ENCODE data around the gene SLC38A2. TPM values are rescaled to one million over a fixed set of nuclear protein-coding genes. Genes with fewer than 3 reads are reported as not detected.

Gene SLC38A2
- total and polyA plus RNA-seq, 2 experiments from 2014 or later, result 181 to 718 TPM

DNA sequence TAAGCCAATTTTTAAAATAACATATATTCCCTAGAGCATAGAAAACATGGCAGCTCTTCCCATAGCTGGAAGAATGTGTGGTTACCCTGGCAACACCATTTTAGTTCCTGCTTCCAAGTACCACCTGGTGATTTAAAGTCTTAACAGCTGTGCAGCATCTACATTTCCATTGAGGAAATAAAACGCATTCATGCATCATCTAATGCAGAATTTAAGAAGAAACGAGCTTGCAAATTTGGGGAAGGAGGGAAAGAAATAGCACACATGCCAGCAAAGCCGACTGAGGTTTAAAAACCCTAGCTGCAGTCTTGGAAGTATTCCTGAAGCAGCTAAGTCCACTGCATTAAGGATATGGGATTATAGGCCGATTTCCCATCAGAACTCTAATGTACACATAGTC, 22.8 kb upstream of the SLC38A2 start:
- peaks cover 83% of the 10 kb centered on the region for H3K36me3 Mint-ChIP-seq (ENCODE audit: low read depth)
- no peak overlapping the region for H3K27ac Mint-ChIP-seq
- Histone ChIP-seq H3K27ac (ENCODE audit: low read depth) (0 out of 2 replicates have a peak overlapping the region, but pooled peaks have one; percentile 3), H3F3A (replicated peaks; ENCODE audit: low read depth) (0 out of 2 replicates have a peak, but pooled peaks cover 3% of the 10 kb centered on the region), H4K20me1 (replicated peaks; ENCODE audit: insufficient read depth) (no peaks in the 10 kb centered on the region), H3K9me2 (ENCODE audit: insufficient read depth) (no peaks in the 10 kb centered on the region), H3K4me2 (peak overlapping the region; percentile 11; the same call in 1 of the 2 replicates), H3K4me1 (ENCODE audit: insufficient read depth) (peaks cover 36% of the 10 kb centered on the region), H2AFZ (no peak overlapping the region), H3K4me3 (no peak overlapping the region), H3K79me2 (replicated peaks; ENCODE audit: insufficient read depth) (0 out of 2 replicates have a peak, but pooled peaks cover 4% of the 10 kb centered on the region), H3K36me3 (ENCODE audit: insufficient read depth) (peaks cover 15% of the 10 kb centered on the region; the same call in 1 of the 2 replicates), H3K27me3 (ENCODE audit: insufficient read depth) (no peaks in the 10 kb centered on the region)
- TF ChIP-seq NANOG (IDR thresholded peaks at IDR 0.05; ENCODE audit: borderline replicate concordance), result peak; percentile 24; the same call in 1 of the 2 replicates
- TF ChIP-seq, protein P1, sequence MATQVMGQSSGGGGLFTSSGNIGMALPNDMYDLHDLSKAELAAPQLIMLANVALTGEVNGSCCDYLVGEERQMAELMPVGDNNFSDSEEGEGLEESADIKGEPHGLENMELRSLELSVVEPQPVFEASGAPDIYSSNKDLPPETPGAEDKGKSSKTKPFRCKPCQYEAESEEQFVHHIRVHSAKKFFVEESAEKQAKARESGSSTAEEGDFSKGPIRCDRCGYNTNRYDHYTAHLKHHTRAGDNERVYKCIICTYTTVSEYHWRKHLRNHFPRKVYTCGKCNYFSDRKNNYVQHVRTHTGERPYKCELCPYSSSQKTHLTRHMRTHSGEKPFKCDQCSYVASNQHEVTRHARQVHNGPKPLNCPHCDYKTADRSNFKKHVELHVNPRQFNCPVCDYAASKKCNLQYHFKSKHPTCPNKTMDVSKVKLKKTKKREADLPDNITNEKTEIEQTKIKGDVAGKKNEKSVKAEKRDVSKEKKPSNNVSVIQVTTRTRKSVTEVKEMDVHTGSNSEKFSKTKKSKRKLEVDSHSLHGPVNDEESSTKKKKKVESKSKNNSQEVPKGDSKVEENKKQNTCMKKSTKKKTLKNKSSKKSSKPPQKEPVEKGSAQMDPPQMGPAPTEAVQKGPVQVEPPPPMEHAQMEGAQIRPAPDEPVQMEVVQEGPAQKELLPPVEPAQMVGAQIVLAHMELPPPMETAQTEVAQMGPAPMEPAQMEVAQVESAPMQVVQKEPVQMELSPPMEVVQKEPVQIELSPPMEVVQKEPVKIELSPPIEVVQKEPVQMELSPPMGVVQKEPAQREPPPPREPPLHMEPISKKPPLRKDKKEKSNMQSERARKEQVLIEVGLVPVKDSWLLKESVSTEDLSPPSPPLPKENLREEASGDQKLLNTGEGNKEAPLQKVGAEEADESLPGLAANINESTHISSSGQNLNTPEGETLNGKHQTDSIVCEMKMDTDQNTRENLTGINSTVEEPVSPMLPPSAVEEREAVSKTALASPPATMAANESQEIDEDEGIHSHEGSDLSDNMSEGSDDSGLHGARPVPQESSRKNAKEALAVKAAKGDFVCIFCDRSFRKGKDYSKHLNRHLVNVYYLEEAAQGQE (IDR thresholded peaks at IDR 0.05; ENCODE audit: unreplicated experiment), result no peak
- peaks cover 1% of the 10 kb centered on the region for H3K27me3 Mint-ChIP-seq (ENCODE audit: insufficient read depth, low read depth, poor library complexity)
- H3K4me1 Mint-ChIP-seq, result peaks cover 48% of the 10 kb centered on the region
- H3K9me3 Mint-ChIP-seq, result peaks cover 42% of the 10 kb centered on the region
- DNase-seq (ENCODE audit: low spot score), result peak; percentile 56
- no peak for ATAC-seq
- H3K4me3 Mint-ChIP-seq, result no peak overlapping the region

DNA sequence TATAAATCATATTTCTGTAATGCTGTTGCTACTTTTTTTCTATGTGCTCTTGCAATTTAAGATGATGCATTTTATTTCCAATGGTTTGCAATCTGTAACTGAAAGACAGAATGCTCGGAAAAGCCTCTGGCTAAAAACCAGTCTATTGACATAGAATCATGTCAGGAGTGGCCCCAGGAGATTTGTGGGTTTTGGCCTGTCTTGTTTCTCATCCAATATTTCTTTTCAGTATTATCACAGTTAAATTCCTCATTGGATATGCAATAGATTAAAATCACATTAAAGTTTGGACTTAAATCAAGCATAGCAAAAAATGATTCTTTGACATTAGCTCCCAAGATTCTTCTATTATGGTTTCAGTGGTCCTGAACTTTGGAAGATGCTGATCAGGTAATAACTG, 19.1 kb upstream of the SLC38A2 start:
- Histone ChIP-seq H3K9me2 (ENCODE audit: insufficient read depth) (no peaks in the 10 kb centered on the region), H3K27ac (ENCODE audit: low read depth) (peak overlapping the region; percentile 65; the same call in 1 of the 2 replicates), H3F3A (replicated peaks; ENCODE audit: low read depth) (peaks cover 10% of the 10 kb centered on the region; the same call in 1 of the 2 replicates), H3K27me3 (ENCODE audit: insufficient read depth) (no peaks in the 10 kb centered on the region), H3K4me1 (ENCODE audit: insufficient read depth) (peaks cover 64% of the 10 kb centered on the region), H3K4me2 (peak overlapping the region; percentile 41; the same call in 1 of the 2 replicates), H3K79me2 (replicated peaks; ENCODE audit: insufficient read depth) (0 out of 2 replicates have a peak, but pooled peaks cover 4% of the 10 kb centered on the region), H2AFZ (no peak overlapping the region), H3K4me3 (no peak overlapping the region), H3K36me3 (ENCODE audit: insufficient read depth) (peaks cover 11% of the 10 kb centered on the region; the same call in 1 of the 2 replicates), H4K20me1 (replicated peaks; ENCODE audit: insufficient read depth) (no peaks in the 10 kb centered on the region)
- Mint-ChIP-seq H3K36me3 (ENCODE audit: low read depth) (peaks cover 71% of the 10 kb centered on the region), H3K27me3 (ENCODE audit: insufficient read depth, low read depth, poor library complexity) (peaks cover 1% of the 10 kb centered on the region), H3K4me1 (peaks cover 78% of the 10 kb centered on the region), H3K4me3 (no peak overlapping the region), H3K9me3 (peaks cover 9% of the 10 kb centered on the region), H3K27ac (no peak overlapping the region)
- no peak for DNase-seq (ENCODE audit: low spot score)
- ATAC-seq, result no peak
- TF ChIP-seq, protein P2, sequence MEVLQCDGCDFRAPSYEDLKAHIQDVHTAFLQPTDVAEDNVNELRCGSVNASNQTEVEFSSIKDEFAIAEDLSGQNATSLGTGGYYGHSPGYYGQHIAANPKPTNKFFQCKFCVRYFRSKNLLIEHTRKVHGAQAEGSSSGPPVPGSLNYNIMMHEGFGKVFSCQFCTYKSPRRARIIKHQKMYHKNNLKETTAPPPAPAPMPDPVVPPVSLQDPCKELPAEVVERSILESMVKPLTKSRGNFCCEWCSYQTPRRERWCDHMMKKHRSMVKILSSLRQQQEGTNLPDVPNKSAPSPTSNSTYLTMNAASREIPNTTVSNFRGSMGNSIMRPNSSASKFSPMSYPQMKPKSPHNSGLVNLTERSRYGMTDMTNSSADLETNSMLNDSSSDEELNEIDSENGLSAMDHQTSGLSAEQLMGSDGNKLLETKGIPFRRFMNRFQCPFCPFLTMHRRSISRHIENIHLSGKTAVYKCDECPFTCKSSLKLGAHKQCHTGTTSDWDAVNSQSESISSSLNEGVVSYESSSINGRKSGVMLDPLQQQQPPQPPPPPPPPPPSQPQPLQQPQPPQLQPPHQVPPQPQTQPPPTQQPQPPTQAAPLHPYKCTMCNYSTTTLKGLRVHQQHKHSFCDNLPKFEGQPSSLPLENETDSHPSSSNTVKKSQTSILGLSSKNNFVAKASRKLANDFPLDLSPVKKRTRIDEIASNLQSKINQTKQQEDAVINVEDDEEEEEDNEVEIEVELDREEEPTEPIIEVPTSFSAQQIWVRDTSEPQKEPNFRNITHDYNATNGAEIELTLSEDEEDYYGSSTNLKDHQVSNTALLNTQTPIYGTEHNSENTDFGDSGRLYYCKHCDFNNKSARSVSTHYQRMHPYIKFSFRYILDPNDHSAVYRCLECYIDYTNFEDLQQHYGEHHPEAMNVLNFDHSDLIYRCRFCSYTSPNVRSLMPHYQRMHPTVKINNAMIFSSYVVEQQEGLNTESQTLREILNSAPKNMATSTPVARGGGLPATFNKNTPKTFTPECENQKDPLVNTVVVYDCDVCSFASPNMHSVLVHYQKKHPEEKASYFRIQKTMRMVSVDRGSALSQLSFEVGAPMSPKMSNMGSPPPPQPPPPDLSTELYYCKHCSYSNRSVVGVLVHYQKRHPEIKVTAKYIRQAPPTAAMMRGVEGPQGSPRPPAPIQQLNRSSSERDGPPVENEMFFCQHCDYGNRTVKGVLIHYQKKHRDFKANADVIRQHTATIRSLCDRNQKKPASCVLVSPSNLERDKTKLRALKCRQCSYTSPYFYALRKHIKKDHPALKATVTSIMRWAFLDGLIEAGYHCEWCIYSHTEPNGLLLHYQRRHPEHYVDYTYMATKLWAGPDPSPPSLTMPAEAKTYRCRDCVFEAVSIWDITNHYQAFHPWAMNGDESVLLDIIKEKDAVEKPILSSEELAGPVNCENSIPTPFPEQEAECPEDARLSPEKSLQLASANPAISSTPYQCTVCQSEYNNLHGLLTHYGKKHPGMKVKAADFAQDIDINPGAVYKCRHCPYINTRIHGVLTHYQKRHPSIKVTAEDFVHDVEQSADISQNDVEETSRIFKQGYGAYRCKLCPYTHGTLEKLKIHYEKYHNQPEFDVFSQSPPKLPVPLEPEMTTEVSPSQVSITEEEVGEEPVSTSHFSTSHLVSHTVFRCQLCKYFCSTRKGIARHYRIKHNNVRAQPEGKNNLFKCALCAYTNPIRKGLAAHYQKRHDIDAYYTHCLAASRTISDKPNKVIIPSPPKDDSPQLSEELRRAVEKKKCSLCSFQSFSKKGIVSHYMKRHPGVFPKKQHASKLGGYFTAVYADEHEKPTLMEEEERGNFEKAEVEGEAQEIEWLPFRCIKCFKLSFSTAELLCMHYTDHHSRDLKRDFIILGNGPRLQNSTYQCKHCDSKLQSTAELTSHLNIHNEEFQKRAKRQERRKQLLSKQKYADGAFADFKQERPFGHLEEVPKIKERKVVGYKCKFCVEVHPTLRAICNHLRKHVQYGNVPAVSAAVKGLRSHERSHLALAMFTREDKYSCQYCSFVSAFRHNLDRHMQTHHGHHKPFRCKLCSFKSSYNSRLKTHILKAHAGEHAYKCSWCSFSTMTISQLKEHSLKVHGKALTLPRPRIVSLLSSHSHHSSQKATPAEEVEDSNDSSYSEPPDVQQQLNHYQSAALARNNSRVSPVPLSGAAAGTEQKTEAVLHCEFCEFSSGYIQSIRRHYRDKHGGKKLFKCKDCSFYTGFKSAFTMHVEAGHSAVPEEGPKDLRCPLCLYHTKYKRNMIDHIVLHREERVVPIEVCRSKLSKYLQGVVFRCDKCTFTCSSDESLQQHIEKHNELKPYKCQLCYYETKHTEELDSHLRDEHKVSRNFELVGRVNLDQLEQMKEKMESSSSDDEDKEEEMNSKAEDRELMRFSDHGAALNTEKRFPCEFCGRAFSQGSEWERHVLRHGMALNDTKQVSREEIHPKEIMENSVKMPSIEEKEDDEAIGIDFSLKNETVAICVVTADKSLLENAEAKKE (CRISPR knock-in tag; IDR thresholded peaks at IDR 0.05), result no peak
- TF ChIP-seq JUNB (IDR thresholded peaks at IDR 0.05; ENCODE audit: unreplicated experiment) (no peak), ZNF114 (CRISPR knock-in tag; IDR thresholded peaks at IDR 0.05) (no peak), EZH2phosphoT487 (IDR thresholded peaks at IDR 0.05; ENCODE audit: unreplicated experiment) (no peak), CREB1 (CRISPR knock-in tag; IDR thresholded peaks at IDR 0.05; ENCODE audit: low read depth) (no peak)
- TF ChIP-seq, protein P3, sequence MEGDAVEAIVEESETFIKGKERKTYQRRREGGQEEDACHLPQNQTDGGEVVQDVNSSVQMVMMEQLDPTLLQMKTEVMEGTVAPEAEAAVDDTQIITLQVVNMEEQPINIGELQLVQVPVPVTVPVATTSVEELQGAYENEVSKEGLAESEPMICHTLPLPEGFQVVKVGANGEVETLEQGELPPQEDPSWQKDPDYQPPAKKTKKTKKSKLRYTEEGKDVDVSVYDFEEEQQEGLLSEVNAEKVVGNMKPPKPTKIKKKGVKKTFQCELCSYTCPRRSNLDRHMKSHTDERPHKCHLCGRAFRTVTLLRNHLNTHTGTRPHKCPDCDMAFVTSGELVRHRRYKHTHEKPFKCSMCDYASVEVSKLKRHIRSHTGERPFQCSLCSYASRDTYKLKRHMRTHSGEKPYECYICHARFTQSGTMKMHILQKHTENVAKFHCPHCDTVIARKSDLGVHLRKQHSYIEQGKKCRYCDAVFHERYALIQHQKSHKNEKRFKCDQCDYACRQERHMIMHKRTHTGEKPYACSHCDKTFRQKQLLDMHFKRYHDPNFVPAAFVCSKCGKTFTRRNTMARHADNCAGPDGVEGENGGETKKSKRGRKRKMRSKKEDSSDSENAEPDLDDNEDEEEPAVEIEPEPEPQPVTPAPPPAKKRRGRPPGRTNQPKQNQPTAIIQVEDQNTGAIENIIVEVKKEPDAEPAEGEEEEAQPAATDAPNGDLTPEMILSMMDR (conservative IDR thresholded peaks at IDR 0.05; ENCODE audit: low read depth in 2 of 2), result no peak
- TF ChIP-seq, protein P4, sequence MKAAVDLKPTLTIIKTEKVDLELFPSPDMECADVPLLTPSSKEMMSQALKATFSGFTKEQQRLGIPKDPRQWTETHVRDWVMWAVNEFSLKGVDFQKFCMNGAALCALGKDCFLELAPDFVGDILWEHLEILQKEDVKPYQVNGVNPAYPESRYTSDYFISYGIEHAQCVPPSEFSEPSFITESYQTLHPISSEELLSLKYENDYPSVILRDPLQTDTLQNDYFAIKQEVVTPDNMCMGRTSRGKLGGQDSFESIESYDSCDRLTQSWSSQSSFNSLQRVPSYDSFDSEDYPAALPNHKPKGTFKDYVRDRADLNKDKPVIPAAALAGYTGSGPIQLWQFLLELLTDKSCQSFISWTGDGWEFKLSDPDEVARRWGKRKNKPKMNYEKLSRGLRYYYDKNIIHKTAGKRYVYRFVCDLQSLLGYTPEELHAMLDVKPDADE (IDR thresholded peaks at IDR 0.05), result no peak

Data from GM23338 (cell line).